SU-DHL-6 (cell line): ENCODE measurements around the gene MKS1.

Source experiments
- EZH2phosphoT487 ChIP-seq: fragments of 200-600 bp; sonication (generic), shearing (Covaris generic); conservative IDR thresholded peaks from 2 replicates; pipeline ENCODE4 v1.6.1; 2018; ENCODE audit warnings: mild to moderate bottlenecking, antibody characterized with exemption, low read length, moderate library complexity, mixed read lengths
- TF ChIP-seq, protein P1 (sequence below): fragments of 200-600 bp; sonication (generic); IDR thresholded peaks from one replicate; pipeline ENCODE4 v1.5.1; 2017; ENCODE audit warnings: antibody characterized with exemption, mild to moderate bottlenecking, low read length, moderate library complexity; ENCODE audit not compliant: insufficient read depth, poor library complexity, severe bottlenecking

DNA sequence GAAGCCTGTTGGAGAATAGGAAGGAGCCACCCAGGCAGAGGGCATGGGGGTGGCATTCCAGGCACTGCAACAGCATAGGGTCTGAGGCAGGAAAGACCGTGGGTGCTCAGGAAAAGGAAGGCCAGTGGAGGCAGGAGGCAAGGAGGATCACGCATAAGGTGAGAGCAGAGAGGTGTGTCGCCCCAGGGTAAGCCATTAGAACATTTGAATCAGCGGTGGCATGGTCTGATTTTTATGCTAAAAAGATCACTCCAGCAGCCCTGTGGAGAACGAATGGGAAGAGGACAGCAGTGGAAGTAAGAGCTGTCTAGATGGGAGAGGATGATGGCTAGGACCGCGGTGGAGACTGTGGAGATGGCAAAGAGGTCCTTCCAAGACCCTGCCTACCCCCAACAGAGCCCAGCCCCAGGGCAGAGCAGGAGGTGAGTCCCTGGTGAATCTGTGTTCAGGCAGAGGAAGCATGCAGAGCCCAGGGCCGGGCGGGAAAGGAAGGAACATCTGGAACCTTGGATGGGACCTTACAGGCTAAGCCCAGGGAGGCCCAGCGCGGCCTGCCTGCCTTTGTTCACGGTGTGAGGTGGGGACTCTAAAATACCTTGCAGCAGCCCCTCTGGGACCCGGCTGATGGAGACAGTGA, 27.2 kb upstream of the MKS1 start:
- TF ChIP-seq, protein P1, sequence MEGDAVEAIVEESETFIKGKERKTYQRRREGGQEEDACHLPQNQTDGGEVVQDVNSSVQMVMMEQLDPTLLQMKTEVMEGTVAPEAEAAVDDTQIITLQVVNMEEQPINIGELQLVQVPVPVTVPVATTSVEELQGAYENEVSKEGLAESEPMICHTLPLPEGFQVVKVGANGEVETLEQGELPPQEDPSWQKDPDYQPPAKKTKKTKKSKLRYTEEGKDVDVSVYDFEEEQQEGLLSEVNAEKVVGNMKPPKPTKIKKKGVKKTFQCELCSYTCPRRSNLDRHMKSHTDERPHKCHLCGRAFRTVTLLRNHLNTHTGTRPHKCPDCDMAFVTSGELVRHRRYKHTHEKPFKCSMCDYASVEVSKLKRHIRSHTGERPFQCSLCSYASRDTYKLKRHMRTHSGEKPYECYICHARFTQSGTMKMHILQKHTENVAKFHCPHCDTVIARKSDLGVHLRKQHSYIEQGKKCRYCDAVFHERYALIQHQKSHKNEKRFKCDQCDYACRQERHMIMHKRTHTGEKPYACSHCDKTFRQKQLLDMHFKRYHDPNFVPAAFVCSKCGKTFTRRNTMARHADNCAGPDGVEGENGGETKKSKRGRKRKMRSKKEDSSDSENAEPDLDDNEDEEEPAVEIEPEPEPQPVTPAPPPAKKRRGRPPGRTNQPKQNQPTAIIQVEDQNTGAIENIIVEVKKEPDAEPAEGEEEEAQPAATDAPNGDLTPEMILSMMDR = no peak
- TF ChIP-seq EZH2phosphoT487 = no peak
